ENCODE data around the gene RAX2.

Gene RAX2

GRCh38 chr19:3775374-3775711 lies 3.3 kb upstream of the RAX2 start:
- no peak for DNase-seq (ENCODE audit: low spot score)
- no peak for TF ChIP-seq CTCF (IDR thresholded peaks at IDR 0.05)
- Histone ChIP-seq H3K4me3 (no peak overlapping the region), H3K27ac (no peak overlapping the region)

GRCh38 chr19:3774621-3775373 lies 2.8 kb upstream of the RAX2 start:
- H3K27ac ChIP-seq, result no peak overlapping the region
- H3K4me3 ChIP-seq, result no peak overlapping the region
- no peak for TF ChIP-seq CTCF (IDR thresholded peaks at IDR 0.05)
- peak; percentile 63 for DNase-seq (ENCODE audit: low spot score)

- Histone ChIP-seq H3K27ac (no peak overlapping the region), H3K4me3 (no peak overlapping the region)
- DNase-seq (ENCODE audit: low spot score), result no peak
- TF ChIP-seq CTCF (IDR thresholded peaks at IDR 0.05), result no peak
Observed at GRCh38 chr19:3773814-3774515, 1.9 kb upstream of the RAX2 start.

- no peak for TF ChIP-seq CTCF (IDR thresholded peaks at IDR 0.05)
- no peak overlapping the region for H3K27ac ChIP-seq
- no peak overlapping the region for H3K4me3 ChIP-seq
- no peak for DNase-seq (ENCODE audit: low spot score)
Observed at GRCh38 chr19:3771000-3771905, 775 bp downstream of the RAX2 start.

- Histone ChIP-seq H3K27ac (no peak overlapping the region), H3K4me3 (no peak overlapping the region)
- no peak for TF ChIP-seq CTCF (IDR thresholded peaks at IDR 0.05)
- no peak for DNase-seq (ENCODE audit: low spot score)
Observed at GRCh38 chr19:3770136-3770999, 1.7 kb downstream of the RAX2 start.

GRCh38 chr19:3769494-3769893 lies 2.5 kb downstream of the RAX2 start:
- TF ChIP-seq CTCF (IDR thresholded peaks at IDR 0.05), result no peak
- Histone ChIP-seq H3K27ac (no peak overlapping the region), H3K4me3 (no peak overlapping the region)
- no peak for DNase-seq (ENCODE audit: low spot score)

Measured in coronary artery (tissue), 2 donors.